Measurements from ENCODE around the gene PLEKHD1.

The PLEKHD1 gene

DNA sequence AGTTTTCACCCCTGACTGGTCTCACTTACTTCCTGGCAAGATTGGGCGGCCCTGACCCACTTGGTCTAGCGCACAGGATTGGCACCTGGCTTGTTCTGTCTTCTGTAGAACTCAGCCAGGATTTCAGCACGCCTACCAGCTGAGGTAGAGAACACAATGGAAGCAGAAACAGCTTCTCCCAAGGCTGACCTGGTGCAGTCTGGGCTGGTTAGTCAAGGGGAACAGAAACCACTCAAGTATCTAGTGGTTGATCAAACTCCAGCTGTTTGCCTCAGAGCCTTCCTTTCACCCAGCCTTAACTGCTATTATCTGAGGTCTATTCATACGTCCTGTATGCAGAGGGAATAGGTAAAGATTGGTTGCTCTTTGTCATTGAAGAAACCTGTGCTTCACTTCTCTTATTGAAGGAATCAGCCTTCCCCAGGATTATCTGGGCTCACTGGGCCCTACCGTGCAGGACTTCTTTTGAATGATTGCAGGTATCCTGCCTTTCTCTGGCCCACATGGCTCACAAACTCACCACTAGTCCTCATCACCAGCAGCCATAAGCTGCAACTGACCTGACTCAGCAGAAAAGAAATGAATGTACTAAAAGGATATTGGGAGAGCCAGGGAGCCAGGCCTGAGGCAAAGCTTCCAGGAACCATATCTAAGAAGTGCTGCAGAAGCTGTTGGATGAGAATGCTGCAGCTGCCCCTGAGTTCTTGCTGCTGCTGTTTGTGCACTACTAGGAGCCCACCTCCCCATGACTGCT lies 2.5 kb upstream of the PLEKHD1 start:
- TF ChIP-seq ZFP3 (CRISPR knock-in tag; IDR thresholded peaks at IDR 0.05) (no peak), ZNF70 (CRISPR knock-in tag; IDR thresholded peaks at IDR 0.05) (no peak), TCF4 (CRISPR knock-in tag; IDR thresholded peaks at IDR 0.05; ENCODE audit: borderline replicate concordance) (no peak), TOX (CRISPR knock-in tag; IDR thresholded peaks at IDR 0.05; ENCODE audit: borderline replicate concordance) (no peak), ARNTL (CRISPR knock-in tag; IDR thresholded peaks at IDR 0.05; ENCODE audit: borderline replicate concordance, low read depth) (no peak), ISL1 (CRISPR knock-in tag; IDR thresholded peaks at IDR 0.05) (no peak), RARB (CRISPR knock-in tag; IDR thresholded peaks at IDR 0.05) (no peak), BACH2 (CRISPR knock-in tag; IDR thresholded peaks at IDR 0.05; ENCODE audit: borderline replicate concordance) (no peak), ESRRG (CRISPR knock-in tag; IDR thresholded peaks at IDR 0.05) (no peak), PPARA (CRISPR knock-in tag; IDR thresholded peaks at IDR 0.05; ENCODE audit: borderline replicate concordance) (no peak)
- TF ChIP-seq, protein P1, sequence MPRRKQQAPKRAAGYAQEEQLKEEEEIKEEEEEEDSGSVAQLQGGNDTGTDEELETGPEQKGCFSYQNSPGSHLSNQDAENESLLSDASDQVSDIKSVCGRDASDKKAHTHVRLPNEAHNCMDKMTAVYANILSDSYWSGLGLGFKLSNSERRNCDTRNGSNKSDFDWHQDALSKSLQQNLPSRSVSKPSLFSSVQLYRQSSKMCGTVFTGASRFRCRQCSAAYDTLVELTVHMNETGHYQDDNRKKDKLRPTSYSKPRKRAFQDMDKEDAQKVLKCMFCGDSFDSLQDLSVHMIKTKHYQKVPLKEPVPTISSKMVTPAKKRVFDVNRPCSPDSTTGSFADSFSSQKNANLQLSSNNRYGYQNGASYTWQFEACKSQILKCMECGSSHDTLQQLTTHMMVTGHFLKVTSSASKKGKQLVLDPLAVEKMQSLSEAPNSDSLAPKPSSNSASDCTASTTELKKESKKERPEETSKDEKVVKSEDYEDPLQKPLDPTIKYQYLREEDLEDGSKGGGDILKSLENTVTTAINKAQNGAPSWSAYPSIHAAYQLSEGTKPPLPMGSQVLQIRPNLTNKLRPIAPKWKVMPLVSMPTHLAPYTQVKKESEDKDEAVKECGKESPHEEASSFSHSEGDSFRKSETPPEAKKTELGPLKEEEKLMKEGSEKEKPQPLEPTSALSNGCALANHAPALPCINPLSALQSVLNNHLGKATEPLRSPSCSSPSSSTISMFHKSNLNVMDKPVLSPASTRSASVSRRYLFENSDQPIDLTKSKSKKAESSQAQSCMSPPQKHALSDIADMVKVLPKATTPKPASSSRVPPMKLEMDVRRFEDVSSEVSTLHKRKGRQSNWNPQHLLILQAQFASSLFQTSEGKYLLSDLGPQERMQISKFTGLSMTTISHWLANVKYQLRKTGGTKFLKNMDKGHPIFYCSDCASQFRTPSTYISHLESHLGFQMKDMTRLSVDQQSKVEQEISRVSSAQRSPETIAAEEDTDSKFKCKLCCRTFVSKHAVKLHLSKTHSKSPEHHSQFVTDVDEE (CRISPR knock-in tag; IDR thresholded peaks at IDR 0.05), result no peak
- TF ChIP-seq, protein P2, sequence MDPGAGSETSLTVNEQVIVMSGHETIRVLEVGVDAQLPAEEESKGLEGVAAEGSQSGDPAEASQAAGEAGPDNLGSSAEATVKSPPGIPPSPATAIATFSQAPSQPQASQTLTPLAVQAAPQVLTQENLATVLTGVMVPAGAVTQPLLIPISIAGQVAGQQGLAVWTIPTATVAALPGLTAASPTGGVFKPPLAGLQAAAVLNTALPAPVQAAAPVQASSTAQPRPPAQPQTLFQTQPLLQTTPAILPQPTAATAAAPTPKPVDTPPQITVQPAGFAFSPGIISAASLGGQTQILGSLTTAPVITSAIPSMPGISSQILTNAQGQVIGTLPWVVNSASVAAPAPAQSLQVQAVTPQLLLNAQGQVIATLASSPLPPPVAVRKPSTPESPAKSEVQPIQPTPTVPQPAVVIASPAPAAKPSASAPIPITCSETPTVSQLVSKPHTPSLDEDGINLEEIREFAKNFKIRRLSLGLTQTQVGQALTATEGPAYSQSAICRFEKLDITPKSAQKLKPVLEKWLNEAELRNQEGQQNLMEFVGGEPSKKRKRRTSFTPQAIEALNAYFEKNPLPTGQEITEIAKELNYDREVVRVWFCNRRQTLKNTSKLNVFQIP (CRISPR knock-in tag; IDR thresholded peaks at IDR 0.05; ENCODE audit: borderline replicate concordance, low read depth), result no peak
- TF ChIP-seq, protein P3, sequence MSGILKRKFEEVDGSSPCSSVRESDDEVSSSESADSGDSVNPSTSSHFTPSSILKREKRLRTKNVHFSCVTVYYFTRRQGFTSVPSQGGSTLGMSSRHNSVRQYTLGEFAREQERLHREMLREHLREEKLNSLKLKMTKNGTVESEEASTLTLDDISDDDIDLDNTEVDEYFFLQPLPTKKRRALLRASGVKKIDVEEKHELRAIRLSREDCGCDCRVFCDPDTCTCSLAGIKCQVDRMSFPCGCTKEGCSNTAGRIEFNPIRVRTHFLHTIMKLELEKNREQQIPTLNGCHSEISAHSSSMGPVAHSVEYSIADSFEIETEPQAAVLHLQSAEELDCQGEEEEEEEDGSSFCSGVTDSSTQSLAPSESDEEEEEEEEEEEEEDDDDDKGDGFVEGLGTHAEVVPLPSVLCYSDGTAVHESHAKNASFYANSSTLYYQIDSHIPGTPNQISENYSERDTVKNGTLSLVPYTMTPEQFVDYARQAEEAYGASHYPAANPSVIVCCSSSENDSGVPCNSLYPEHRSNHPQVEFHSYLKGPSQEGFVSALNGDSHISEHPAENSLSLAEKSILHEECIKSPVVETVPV (CRISPR knock-in tag; IDR thresholded peaks at IDR 0.05), result no peak
- no peak for ATAC-seq

DNA sequence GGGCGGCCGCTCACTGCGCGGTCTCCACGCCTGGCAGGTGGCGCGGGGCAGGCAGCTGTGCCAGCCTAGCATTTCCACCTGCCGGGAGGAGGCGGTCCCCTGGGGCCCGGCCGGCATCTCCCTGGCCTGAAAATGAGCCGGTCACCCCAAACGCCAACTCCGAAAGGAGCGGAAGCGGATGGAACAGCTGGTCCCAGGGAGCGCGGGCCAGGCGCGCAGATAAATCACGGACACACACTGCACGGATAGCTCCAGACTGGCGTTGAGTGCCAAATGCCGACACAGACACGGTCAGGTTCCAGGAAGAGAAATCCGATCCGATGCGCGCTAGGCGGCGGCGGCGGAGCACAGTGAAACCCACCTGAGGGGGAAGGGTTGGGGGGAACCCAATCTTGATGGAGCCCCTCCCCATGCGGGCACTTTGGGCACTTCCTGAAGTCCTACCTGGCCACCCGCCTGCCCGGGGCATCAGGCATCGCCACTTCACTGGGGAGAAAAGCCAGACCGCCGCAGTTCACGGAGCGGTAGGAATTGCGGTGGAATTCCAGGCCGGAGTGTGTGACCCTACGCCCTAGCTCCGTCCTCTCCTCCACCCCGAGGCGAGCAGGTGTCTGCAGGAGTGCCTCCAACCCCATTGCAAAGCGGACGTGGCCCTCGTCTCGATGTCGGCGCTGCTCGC lies 624 bp upstream of the PLEKHD1 start:
- TF ChIP-seq, protein P2 (CRISPR knock-in tag; IDR thresholded peaks at IDR 0.05; ENCODE audit: borderline replicate concordance, low read depth), result no peak
- TF ChIP-seq RARB (CRISPR knock-in tag; IDR thresholded peaks at IDR 0.05) (no peak), ZC3H10 (CRISPR knock-in tag; IDR thresholded peaks at IDR 0.05) (no peak), BACH2 (CRISPR knock-in tag; IDR thresholded peaks at IDR 0.05; ENCODE audit: borderline replicate concordance) (no peak), PATZ1 (CRISPR knock-in tag; IDR thresholded peaks at IDR 0.05; ENCODE audit: borderline replicate concordance) (no peak), ESRRG (CRISPR knock-in tag; IDR thresholded peaks at IDR 0.05) (no peak), OSR1 (CRISPR knock-in tag; IDR thresholded peaks at IDR 0.05) (no peak), ZNF565 (CRISPR knock-in tag; conservative IDR thresholded peaks at IDR 0.05; ENCODE audit: low read depth) (no peak), ISL1 (CRISPR knock-in tag; IDR thresholded peaks at IDR 0.05) (no peak), TOX (CRISPR knock-in tag; IDR thresholded peaks at IDR 0.05; ENCODE audit: borderline replicate concordance) (no peak), CREB5 (CRISPR knock-in tag; IDR thresholded peaks at IDR 0.05; ENCODE audit: low read depth) (no peak), ZFP30 (CRISPR knock-in tag; IDR thresholded peaks at IDR 0.05) (no peak), ZNF70 (CRISPR knock-in tag; IDR thresholded peaks at IDR 0.05) (no peak), ZNF8 (CRISPR knock-in tag; IDR thresholded peaks at IDR 0.05) (no peak), SNAI2 (CRISPR knock-in tag; IDR thresholded peaks at IDR 0.05) (no peak), ZFP3 (CRISPR knock-in tag; IDR thresholded peaks at IDR 0.05) (no peak), PPARA (CRISPR knock-in tag; IDR thresholded peaks at IDR 0.05; ENCODE audit: borderline replicate concordance) (no peak)
- TF ChIP-seq, protein P3 (CRISPR knock-in tag; IDR thresholded peaks at IDR 0.05), result no peak
- TF ChIP-seq, protein P1 (CRISPR knock-in tag; IDR thresholded peaks at IDR 0.05), result no peak
- peak; percentile 73 for ATAC-seq
